A549 (cell line): ENCODE results near the gene UPF2. TPM values are rescaled to one million over a fixed set of nuclear protein-coding genes. Genes with fewer than 3 reads are reported as not detected.

Source experiments
- ATAC-seq, 2 experiments: fragments of 200-7000 bp in 1 of 2; fragments of >200 bp in 1 of 2; cut with Nextera tagmentation in 1 of 2; cut with Tn5 transposase in 1 of 2; 3 replicates each; pipeline versions ENCODE4 v1.8.0 to v1.9.1; 2018 to 2020; ENCODE audit warnings: mild to moderate bottlenecking in 1 of 2, moderate library complexity in 1 of 2
- CTCF ChIA-PET: fragments of 300-600 bp; sonication (Branson Sonifier 250); formaldehyde crosslinking; extraction: SDS; loops from one replicate; lab custom pipeline; 2021; ENCODE audit warnings: antibody characterized with exemption, inconsistent platforms; lab: Yijun Ruan, JAX
- POLR2A ChIA-PET: fragments of 350-600 bp; formaldehyde crosslinking; extraction: SDS; loops from one replicate; lab custom pipeline; 2021; ENCODE audit warnings: antibody characterized with exemption, inconsistent platforms; lab: Yijun Ruan, JAX
- DNase-seq, 2 experiments: peaks; one replicate each; pipeline versions ENCODE4 v3.0.0 to v3.0.0-alpha.2; 2011 to 2016; ENCODE audit warnings: low read depth in 1 of 2, low spot score in 1 of 2
- FAIRE-seq: peaks from 2 replicates; lab custom pipeline; 2011; peaks lifted over from hg19 to GRCh38; lab: Jason Lieb, UNC
- H3K27ac ChIP-seq, 2 experiments: fragments of >200 bp; sonication (Bioruptor Twin); formaldehyde crosslinking; 3 replicates each; pipeline ENCODE4 v1.5.1; 2016 to 2017
- H3K4me1 ChIP-seq: fragments of >200 bp; sonication (Bioruptor Twin); formaldehyde crosslinking; 3 replicates; pipeline ENCODE4 v1.6.1; 2016
- H3K4me2 ChIP-seq: fragments of >200 bp; sonication (Bioruptor Twin); formaldehyde crosslinking; 3 replicates; pipeline ENCODE4 v1.6.1; 2016
- H3K4me3 ChIP-seq: fragments of >200 bp; sonication (Bioruptor Twin); formaldehyde crosslinking; 3 replicates; pipeline ENCODE4 v1.5.1; 2016
- H3K9me3 ChIP-seq: fragments of >200 bp; sonication (Bioruptor Twin); formaldehyde crosslinking; 3 replicates; pipeline ENCODE4 v1.6.1; 2016
- BHLHE40 ChIP-seq: IDR thresholded peaks from 2 replicates; pipeline ENCODE4 v1.6.1; 2012; ENCODE audit warnings: low read depth, low read length, inconsistent platforms
- CHD2 ChIP-seq: fragments of 150-350 bp; IDR thresholded peaks from 2 replicates; pipeline ENCODE4 v1.6.1; 2014; ENCODE audit warnings: low read length; ENCODE audit not compliant: partially characterized antibody
- EHMT2 ChIP-seq: fragments of 200-600 bp; sonication (generic); IDR thresholded peaks from 2 replicates; pipeline ENCODE4 v1.6.1; 2016; ENCODE audit warnings: antibody characterized with exemption, low read depth, mild to moderate bottlenecking, moderate library complexity
- EP300 ChIP-seq, 2 experiments: fragments of >200 bp; sonication (Bioruptor Twin); formaldehyde crosslinking; IDR thresholded peaks; 2 replicates in 1 of 2; 3 replicates in 1 of 2; pipeline ENCODE4 v1.6.1; 2016 to 2017
- ESRRA ChIP-seq: fragments of 150-350 bp; IDR thresholded peaks from 2 replicates; pipeline ENCODE4 v1.6.1; 2014; ENCODE audit warnings: mild to moderate bottlenecking, low read length, borderline replicate concordance
- GATA3 ChIP-seq: IDR thresholded peaks from 2 replicates; pipeline ENCODE4 v1.6.1; 2012; ENCODE audit warnings: borderline replicate concordance
- HDAC2 ChIP-seq: fragments of 200-600 bp; sonication (generic); IDR thresholded peaks from 2 replicates; pipeline ENCODE4 v1.6.1; 2016
- HOXB5 ChIP-seq: fragments of 250-450 bp; sonication (Bioruptor Pico); IDR thresholded peaks from 2 replicates; pipeline ENCODE4 v1.5.0; 2020; ENCODE audit warnings: mild to moderate bottlenecking, moderate library complexity
- JUN ChIP-seq, 2 experiments: fragments of >200 bp; sonication (Bioruptor Twin); formaldehyde crosslinking; IDR thresholded peaks; 2 replicates in 1 of 2; 3 replicates in 1 of 2; pipeline ENCODE4 v1.6.1; 2016 to 2017
- JUNB ChIP-seq: fragments of >200 bp; sonication (Bioruptor Twin); formaldehyde crosslinking; IDR thresholded peaks from 2 replicates; pipeline ENCODE4 v1.6.1; 2016
- KDM5A ChIP-seq: fragments of 200-600 bp; sonication (generic); IDR thresholded peaks from 2 replicates; pipeline ENCODE4 v1.6.1; 2016; ENCODE audit warnings: antibody characterized with exemption, mild to moderate bottlenecking
- MYC ChIP-seq: IDR thresholded peaks from 2 replicates; pipeline ENCODE4 v1.6.1; 2012; ENCODE audit warnings: mild to moderate bottlenecking, inconsistent platforms, low read length, improper control_type of control experiment, borderline replicate concordance
- NPAS2 ChIP-seq: fragments of 250-450 bp; sonication (Bioruptor Pico); IDR thresholded peaks from 2 replicates; pipeline ENCODE4 v1.8.0; 2022; ENCODE audit warnings: mild to moderate bottlenecking, moderate library complexity, borderline replicate concordance
- PHF8 ChIP-seq: fragments of 200-600 bp; sonication (generic); IDR thresholded peaks from 2 replicates; pipeline ENCODE4 v1.6.1; 2016; ENCODE audit warnings: low read depth, mild to moderate bottlenecking, antibody characterized with exemption, moderate library complexity, borderline replicate concordance
- RNF2 ChIP-seq: fragments of 200-600 bp; sonication (generic); IDR thresholded peaks from 2 replicates; pipeline ENCODE4 v1.6.1; 2016; ENCODE audit warnings: low read depth, mild to moderate bottlenecking, antibody characterized with exemption, moderate library complexity, borderline replicate concordance
- TFCP2L1 ChIP-seq: fragments of 250-450 bp; sonication (Bioruptor Pico); IDR thresholded peaks from 2 replicates; pipeline ENCODE4 v1.5.0; 2021; ENCODE audit warnings: mild to moderate bottlenecking
- ZNF302 ChIP-seq: fragments of 250-450 bp; sonication (Bioruptor Pico); IDR thresholded peaks from 2 replicates; pipeline ENCODE4 v1.9.0; 2021; ENCODE audit warnings: inconsistent platforms, mild to moderate bottlenecking, moderate library complexity
- ZSCAN20 ChIP-seq: fragments of 250-450 bp; sonication (Bioruptor Pico); IDR thresholded peaks from 2 replicates; pipeline ENCODE4 v1.8.0; 2022; ENCODE audit warnings: mild to moderate bottlenecking, moderate library complexity
- WGBS: methylation state at CpG from one replicate; pipeline ENCODE4 v1.1.6; 2017; ENCODE audit errors: missing lambda C conversion rate; 5-methylcytosine and 5-hydroxymethylcytosine counted together
- polyA plus RNA-seq, 4 experiments: library from polyadenylated mRNA; depleted of rRNA in 3 of 4; stranded (reverse); fragments of >200 nt; fragmentation: RNase III in 1 of 4; extraction: RNeasy Plus Mini Kit Qiagen cat#74134 plus additional on column Dnase treatment in 1 of 4; gene quantifications; 2 replicates in 3 of 4; 3 replicates in 1 of 4; pipeline ENCODE4 v1.2.3, GENCODE V29; 2011 to 2017
- TF ChIP-seq, protein P1 (sequence below): IDR thresholded peaks from 2 replicates; pipeline ENCODE4 v1.6.1; 2012; ENCODE audit warnings: low read depth, borderline replicate concordance
- TF ChIP-seq, protein P2 (sequence below): IDR thresholded peaks from 2 replicates; pipeline ENCODE4 v1.6.1; 2012
- TF ChIP-seq, protein P3 (sequence below): fragments of >200 bp; sonication (Bioruptor Twin); formaldehyde crosslinking; IDR thresholded peaks from 3 replicates; pipeline ENCODE4 v1.6.1; 2016
- TF ChIP-seq, protein P4 (sequence below): fragments of >200 bp; sonication (Bioruptor Twin); formaldehyde crosslinking; IDR thresholded peaks from 3 replicates; pipeline ENCODE4 v1.5.1; 2016
- TF ChIP-seq, protein P5 (sequence below): fragments of 200-600 bp; sonication (generic); IDR thresholded peaks from 2 replicates; pipeline ENCODE4 v1.6.1; 2016; ENCODE audit warnings: antibody characterized with exemption, mild to moderate bottlenecking, moderate library complexity

The UPF2 gene
- polyA plus RNA-seq, 2 of the 4 experiments (the other 2 are of a cell fraction): 16.5 to 21.6 TPM

DNA sequence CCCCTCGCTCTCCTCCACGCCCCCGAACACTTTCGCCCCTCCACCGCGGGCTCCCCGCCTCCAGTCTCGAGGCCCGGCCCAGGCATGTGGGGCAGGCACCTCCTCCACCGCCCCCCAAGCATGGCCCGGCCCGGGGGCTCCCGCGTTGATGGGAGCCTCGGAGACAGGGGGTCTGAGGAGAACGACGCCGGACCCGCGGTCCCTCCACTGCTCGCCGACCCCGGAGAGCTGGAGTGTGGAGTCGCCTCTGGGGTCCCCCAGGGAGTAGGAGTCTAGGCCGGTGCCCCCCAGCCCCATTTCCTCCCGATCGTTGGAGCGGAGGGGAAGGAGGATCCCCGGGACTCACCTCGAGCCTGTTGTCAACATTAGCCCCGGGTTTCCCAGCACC lies 206 bp downstream of the UPF2 start (continued):
- TF ChIP-seq ZNF302 (CRISPR knock-in tag) (no peak), NPAS2 (CRISPR knock-in tag) (no peak), JUN (IDR thresholded peaks at IDR 0.05) (no peak), RNF2 (no peak), GATA3 (no peak), HDAC2 (no peak), MYC (no peak; the same call in 1 of the 2 replicates), EP300 (IDR thresholded peaks at IDR 0.05) (no peak), ZSCAN20 (no peak), PHF8 (peak; percentile 61; the same call in 1 of the 2 replicates), CHD2 (no peak), ESRRA (no peak), EHMT2 (no peak)
- TF ChIP-seq, protein P1, sequence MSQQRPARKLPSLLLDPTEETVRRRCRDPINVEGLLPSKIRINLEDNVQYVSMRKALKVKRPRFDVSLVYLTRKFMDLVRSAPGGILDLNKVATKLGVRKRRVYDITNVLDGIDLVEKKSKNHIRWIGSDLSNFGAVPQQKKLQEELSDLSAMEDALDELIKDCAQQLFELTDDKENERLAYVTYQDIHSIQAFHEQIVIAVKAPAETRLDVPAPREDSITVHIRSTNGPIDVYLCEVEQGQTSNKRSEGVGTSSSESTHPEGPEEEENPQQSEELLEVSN: 0 out of 2 replicates have a peak, but pooled peaks have one; percentile 2
- TF ChIP-seq, protein P2, sequence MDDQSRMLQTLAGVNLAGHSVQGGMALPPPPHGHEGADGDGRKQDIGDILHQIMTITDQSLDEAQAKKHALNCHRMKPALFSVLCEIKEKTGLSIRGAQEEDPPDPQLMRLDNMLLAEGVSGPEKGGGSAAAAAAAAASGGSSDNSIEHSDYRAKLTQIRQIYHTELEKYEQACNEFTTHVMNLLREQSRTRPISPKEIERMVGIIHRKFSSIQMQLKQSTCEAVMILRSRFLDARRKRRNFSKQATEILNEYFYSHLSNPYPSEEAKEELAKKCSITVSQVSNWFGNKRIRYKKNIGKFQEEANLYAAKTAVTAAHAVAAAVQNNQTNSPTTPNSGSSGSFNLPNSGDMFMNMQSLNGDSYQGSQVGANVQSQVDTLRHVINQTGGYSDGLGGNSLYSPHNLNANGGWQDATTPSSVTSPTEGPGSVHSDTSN: no peak
- TF ChIP-seq, protein P3, sequence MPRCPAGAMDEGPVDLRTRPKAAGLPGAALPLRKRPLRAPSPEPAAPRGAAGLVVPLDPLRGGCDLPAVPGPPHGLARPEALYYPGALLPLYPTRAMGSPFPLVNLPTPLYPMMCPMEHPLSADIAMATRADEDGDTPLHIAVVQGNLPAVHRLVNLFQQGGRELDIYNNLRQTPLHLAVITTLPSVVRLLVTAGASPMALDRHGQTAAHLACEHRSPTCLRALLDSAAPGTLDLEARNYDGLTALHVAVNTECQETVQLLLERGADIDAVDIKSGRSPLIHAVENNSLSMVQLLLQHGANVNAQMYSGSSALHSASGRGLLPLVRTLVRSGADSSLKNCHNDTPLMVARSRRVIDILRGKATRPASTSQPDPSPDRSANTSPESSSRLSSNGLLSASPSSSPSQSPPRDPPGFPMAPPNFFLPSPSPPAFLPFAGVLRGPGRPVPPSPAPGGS: 0 out of 3 replicates have a peak, but pooled peaks have one; percentile 48

DNA sequence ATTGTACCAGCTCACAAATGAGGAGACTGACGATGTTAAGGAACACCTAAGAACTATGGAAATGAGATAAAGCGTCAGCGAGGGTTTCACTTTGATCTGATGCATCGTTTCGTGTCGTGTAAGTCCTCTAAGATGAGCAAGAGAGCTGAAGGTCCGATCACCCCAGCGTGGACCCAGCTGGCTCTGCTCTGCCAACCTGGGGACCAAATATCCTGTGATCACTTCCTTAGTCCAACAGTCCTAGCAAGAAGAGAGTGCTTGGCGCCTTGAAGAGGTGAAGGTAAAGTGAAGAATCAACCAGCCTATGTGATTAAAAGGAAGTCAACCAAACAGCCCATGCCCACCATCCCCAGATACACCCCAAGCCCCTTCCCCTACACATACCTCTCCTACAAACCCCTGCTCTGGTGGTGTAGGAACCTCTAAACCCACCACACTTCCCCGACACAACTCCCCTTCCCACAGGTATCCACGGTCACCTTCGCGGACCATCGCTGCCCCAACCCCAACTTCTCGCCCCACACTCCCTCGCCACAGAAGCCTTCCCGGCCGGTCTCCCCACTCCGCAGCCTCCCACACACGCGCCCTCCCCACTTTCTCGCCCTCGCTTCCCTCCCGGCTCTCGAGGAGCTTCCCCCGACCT lies 722 bp downstream of the UPF2 start:
- WGBS: 4% methylated on average over 21 of the region's 26 CpGs
- peaks cover 17% of the 10 kb centered on the region for H3K4me1 ChIP-seq
- DNase-seq (peak; percentile 16 to 28), FAIRE-seq (no peak), ATAC-seq (peak; percentile 19 to 37; a peak in 4 of 6 replicates)
- no peak for TF ChIP-seq TFCP2L1 (CRISPR knock-in tag)
- TF ChIP-seq NPAS2 (CRISPR knock-in tag): no peak
- TF ChIP-seq JUN (IDR thresholded peaks at IDR 0.05): no peak
- TF ChIP-seq, protein P4, sequence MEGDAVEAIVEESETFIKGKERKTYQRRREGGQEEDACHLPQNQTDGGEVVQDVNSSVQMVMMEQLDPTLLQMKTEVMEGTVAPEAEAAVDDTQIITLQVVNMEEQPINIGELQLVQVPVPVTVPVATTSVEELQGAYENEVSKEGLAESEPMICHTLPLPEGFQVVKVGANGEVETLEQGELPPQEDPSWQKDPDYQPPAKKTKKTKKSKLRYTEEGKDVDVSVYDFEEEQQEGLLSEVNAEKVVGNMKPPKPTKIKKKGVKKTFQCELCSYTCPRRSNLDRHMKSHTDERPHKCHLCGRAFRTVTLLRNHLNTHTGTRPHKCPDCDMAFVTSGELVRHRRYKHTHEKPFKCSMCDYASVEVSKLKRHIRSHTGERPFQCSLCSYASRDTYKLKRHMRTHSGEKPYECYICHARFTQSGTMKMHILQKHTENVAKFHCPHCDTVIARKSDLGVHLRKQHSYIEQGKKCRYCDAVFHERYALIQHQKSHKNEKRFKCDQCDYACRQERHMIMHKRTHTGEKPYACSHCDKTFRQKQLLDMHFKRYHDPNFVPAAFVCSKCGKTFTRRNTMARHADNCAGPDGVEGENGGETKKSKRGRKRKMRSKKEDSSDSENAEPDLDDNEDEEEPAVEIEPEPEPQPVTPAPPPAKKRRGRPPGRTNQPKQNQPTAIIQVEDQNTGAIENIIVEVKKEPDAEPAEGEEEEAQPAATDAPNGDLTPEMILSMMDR: no peak
- no peak for TF ChIP-seq JUNB
- no peak for TF ChIP-seq GATA3
- no peak for TF ChIP-seq BHLHE40
- no peak for TF ChIP-seq MYC
- TF ChIP-seq, protein P1: no peak
- TF ChIP-seq, protein P5, sequence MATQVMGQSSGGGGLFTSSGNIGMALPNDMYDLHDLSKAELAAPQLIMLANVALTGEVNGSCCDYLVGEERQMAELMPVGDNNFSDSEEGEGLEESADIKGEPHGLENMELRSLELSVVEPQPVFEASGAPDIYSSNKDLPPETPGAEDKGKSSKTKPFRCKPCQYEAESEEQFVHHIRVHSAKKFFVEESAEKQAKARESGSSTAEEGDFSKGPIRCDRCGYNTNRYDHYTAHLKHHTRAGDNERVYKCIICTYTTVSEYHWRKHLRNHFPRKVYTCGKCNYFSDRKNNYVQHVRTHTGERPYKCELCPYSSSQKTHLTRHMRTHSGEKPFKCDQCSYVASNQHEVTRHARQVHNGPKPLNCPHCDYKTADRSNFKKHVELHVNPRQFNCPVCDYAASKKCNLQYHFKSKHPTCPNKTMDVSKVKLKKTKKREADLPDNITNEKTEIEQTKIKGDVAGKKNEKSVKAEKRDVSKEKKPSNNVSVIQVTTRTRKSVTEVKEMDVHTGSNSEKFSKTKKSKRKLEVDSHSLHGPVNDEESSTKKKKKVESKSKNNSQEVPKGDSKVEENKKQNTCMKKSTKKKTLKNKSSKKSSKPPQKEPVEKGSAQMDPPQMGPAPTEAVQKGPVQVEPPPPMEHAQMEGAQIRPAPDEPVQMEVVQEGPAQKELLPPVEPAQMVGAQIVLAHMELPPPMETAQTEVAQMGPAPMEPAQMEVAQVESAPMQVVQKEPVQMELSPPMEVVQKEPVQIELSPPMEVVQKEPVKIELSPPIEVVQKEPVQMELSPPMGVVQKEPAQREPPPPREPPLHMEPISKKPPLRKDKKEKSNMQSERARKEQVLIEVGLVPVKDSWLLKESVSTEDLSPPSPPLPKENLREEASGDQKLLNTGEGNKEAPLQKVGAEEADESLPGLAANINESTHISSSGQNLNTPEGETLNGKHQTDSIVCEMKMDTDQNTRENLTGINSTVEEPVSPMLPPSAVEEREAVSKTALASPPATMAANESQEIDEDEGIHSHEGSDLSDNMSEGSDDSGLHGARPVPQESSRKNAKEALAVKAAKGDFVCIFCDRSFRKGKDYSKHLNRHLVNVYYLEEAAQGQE: no peak
- no peak for TF ChIP-seq KDM5A
- no peak for TF ChIP-seq HOXB5 (CRISPR knock-in tag)
- CTCF ChIA-PET: interaction anchor here (1.0 to 1.6 kb wide), 4 partner anchors 13 to 89 kb away, joined by 3 to 5 read pairs (median 4); no protein-coding TSS in a partner anchor
- POLR2A ChIA-PET: interaction anchor here (1.0 to 2.0 kb wide), 6 partner anchors 9 to 160 kb away, joined by 3 to 11 read pairs (median 6); partner anchors contain the start of gene DHTKD1
- H3K27ac ChIP-seq: peak overlapping the region; percentile 99
- peak overlapping the region; percentile 89 for H3K4me2 ChIP-seq
- H3K9me3 ChIP-seq: no peaks in the 10 kb centered on the region
- peak overlapping the region; percentile 90 for H3K4me3 ChIP-seq
